ENCODE results near the gene PRPS1. TPM values are rescaled to one million over a fixed set of nuclear protein-coding genes. Genes with fewer than 3 reads are reported as not detected.
A peak's percentile ranks its signal among the peaks of the same experiment; 100 is the strongest.

Gene PRPS1
- total RNA-seq, 1 experiment from 2014 or later, result 69.7 TPM

DNA sequence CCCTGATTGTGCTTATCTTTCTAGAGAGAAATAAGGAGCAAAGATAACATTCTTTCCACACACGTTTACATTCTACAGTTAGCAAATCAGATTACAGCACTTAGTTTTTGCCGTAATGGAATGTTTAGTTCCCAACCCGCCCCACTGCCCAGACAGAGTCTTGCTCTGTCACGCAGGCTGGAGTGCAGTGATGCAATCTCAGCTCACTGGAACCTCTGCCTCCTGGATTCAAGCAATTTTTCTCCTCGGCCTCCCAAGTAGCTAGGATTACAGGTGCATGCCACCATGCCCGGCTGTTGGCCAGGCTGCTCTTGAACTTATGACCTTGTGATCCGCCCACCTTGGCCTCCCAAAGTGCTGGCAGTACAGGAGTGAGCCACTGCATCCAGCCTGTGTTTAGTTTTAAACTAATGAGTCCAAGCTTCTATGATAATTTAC is 8.4 kb upstream of the PRPS1 start:
- no peak overlapping the region for H3K4me3 ChIP-seq
- H3K4me1 ChIP-seq, result no peaks in the 10 kb centered on the region
- H3K9me3 ChIP-seq (replicated peaks), result no peaks in the 10 kb centered on the region
- no peaks in the 10 kb centered on the region for H3K27me3 ChIP-seq
- H3K36me3 ChIP-seq, result no peaks in the 10 kb centered on the region
- DNase-seq, result no peak
- H3K27ac ChIP-seq, result no peak overlapping the region

DNA sequence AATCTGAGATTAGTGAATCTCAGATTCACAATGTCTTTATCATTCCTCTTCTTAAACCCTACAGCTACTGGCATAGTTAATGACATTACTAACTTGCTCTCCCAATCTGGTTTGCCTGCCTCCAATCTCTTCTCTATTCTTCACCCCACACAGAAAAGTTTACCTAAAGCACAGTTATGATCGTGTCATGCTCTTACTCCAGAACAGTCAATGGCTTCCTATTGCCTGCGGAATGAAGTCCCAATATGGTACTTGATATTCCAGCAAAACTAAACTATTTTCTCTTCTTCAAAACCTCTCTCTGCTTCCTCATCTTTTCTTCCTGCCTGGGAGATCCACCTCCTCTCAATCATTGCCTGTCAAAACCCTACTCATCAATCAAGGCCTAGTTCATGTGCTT is 3.4 kb upstream of the PRPS1 start:
- DNase-seq, result no peak
- Histone ChIP-seq H3K27me3 (no peaks in the 10 kb centered on the region), H3K36me3 (no peaks in the 10 kb centered on the region), H3K27ac (no peak overlapping the region), H3K4me3 (no peak overlapping the region), H3K4me1 (no peaks in the 10 kb centered on the region; the same call in 1 of the 2 replicates), H3K9me3 (replicated peaks) (no peaks in the 10 kb centered on the region)

DNA sequence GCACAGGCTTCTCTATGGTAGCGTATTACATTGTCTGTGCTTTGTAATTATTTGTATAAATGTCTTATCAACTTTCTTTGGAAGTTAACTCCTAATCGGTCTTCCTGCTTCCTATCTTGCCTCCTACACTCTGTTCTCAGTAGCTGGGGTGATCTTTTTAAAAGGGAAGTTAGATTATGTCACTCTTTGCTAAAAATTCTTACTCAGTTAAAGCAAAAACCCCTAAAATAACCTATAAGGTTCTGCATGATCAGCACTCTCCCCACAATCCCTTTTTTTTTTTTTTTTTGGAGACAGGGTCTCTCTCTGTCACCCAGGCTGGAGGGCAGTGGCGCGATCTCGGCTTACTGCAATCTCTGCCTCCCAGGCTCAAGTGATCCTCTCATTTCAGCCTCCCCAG is 2.6 kb upstream of the PRPS1 start:
- Histone ChIP-seq H3K4me1 (no peaks in the 10 kb centered on the region; the same call in 1 of the 2 replicates), H3K36me3 (no peaks in the 10 kb centered on the region), H3K9me3 (replicated peaks) (no peaks in the 10 kb centered on the region), H3K4me3 (no peak overlapping the region), H3K27ac (no peak overlapping the region), H3K27me3 (no peaks in the 10 kb centered on the region)
- DNase-seq, result no peak

DNA sequence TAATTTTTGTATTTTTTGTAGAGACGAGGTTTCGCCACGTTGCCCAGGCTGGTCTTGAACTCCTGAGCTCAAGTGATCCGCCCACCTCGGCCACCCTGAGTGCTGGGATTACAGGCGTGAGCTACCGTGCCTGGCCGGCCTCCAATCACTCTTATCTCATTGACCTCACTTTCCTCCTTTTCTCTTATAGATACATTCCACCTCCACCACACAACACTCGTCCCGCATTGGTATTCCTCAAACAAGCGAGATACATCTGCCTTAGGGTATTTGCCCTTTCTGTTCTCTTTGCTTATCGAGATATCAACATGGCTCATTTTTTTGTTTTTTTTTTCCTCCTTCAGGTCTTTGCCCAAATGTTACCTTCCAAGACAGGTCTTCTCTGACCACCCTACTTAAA is 1.8 kb upstream of the PRPS1 start:
- Histone ChIP-seq H3K36me3 (no peaks in the 10 kb centered on the region), H3K27ac (no peak overlapping the region), H3K4me3 (no peak overlapping the region), H3K4me1 (no peaks in the 10 kb centered on the region; the same call in 1 of the 2 replicates), H3K9me3 (replicated peaks) (no peaks in the 10 kb centered on the region), H3K27me3 (no peaks in the 10 kb centered on the region)
- no peak for DNase-seq

DNA sequence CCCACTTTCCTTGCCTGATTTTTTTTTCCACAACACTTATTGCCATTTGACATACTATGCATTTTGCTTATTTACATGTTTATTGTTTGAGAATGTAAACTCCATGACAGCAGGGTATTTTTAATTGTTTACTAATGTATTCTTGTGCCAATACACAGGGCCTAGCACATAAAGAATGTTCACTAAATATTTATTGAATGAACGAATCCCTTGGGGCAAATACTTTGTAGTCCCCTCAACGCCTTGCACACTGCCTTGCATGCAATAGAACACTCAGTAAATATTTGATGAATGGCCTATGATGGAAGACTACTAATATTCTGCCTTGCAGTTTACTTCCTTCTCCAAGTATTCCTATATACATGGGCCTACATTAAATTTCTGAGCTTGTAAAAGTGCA is 1.4 kb upstream of the PRPS1 start:
- H3K27me3 ChIP-seq, result no peaks in the 10 kb centered on the region
- no peak for DNase-seq
- no peak overlapping the region for H3K27ac ChIP-seq
- H3K4me3 ChIP-seq, result no peak overlapping the region
- H3K4me1 ChIP-seq, result no peaks in the 10 kb centered on the region; the same call in 1 of the 2 replicates
- no peaks in the 10 kb centered on the region for H3K9me3 ChIP-seq (replicated peaks)
- H3K36me3 ChIP-seq, result no peaks in the 10 kb centered on the region

DNA sequence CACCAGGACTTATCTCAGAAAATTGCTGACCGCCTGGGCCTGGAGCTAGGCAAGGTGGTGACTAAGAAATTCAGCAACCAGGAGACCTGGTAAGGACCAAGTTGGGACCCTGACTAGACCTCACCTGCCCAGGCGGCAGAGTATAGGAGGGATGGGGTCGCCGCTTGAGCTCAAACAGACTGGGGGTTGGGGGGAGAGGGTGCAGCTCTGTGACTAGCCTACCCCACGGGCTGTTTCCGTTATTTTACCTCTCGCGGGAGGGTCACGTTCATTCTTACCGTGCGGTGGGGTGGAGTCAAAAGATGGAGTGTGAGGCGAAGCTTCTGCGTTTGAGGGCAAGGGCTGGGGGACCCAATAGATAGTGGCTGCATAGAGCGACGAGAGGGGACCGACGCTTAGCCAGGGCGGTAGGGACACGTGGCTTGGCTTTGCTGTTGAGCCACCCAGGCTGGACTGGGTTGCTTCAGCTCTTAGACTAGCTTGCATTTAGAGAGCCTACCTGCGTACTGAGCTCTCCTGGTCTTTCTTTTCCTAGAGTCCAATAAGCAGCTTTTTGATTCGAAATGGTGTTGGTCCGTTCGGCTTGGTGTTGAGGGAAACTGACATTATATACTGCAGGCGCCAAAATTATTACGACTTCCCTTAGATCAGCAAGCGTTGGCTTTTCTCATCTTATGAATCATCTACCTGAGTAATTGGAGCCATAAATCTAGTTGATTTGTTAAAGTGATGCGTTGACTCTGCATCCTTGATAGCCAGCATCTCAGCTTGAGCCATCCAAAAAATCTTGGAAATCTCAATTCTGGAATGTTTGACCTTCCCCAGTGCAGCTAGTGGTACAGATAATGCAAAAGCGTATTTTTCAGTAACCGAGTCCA is 591 bp downstream of the PRPS1 start:
- Histone ChIP-seq H3K4me1 (no peaks in the 10 kb centered on the region; the same call in 1 of the 2 replicates), H3K9me3 (replicated peaks) (no peaks in the 10 kb centered on the region), H3K27me3 (no peaks in the 10 kb centered on the region), H3K4me3 (peak overlapping the region; percentile 91), H3K36me3 (no peaks in the 10 kb centered on the region), H3K27ac (peak overlapping the region; percentile 79)
- peak; percentile 35 to 44 for DNase-seq

DNA sequence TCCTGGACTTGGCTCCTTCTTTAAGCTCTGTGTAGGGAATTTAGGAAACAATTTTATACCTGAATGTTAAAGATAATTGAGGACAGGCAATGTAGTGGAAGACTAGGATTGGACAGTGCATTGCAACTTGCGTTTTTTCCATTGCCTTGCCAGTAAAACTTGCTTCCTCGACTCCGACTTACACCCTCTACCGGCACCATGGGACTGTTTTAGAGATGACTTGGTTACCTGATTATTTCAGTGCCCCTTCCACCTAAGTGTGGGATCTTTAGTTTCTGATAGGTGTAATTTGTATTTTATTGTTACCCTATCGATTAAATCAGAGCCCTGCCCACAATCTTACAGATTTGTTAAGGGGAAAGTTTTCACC is 1.2 kb downstream of the PRPS1 start:
- H3K4me1 ChIP-seq, result no peaks in the 10 kb centered on the region; the same call in 1 of the 2 replicates
- peak; percentile 4 to 6 for DNase-seq
- H3K4me3 ChIP-seq, result peak overlapping the region; percentile 91
- no peaks in the 10 kb centered on the region for H3K36me3 ChIP-seq
- H3K27me3 ChIP-seq, result no peaks in the 10 kb centered on the region
- no peak overlapping the region for H3K27ac ChIP-seq
- no peaks in the 10 kb centered on the region for H3K9me3 ChIP-seq (replicated peaks)

DNA sequence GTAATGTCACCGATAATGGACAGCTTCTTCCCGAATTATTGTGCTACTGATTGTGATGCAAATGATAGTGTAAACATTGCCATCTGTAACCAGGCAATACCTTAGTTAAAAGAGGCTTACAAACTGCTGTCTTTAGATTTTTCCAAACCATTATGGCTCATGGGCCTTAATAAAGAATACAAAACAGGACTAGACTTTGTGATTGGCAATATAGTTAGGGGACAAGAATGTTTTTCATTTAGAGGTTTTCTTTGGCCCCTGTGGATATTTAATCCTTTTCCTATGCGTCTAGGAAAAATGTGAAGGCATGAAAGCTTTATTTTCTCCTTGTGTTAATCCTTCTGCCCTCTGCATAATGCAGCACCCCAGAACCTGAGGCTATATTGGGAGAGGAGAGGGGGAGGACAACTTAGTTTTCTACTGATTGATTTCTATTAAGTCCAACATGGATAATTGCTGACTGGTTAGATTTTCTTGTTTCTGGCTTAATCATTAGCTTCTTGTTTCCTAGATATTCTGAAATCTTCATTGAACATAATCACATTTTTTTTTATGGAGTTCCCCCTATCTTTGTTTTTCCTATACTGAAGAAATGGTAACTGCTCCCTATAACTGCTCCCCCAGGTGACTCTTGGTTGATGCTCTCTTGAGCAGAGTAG is 1.9 kb downstream of the PRPS1 start:
- H3K36me3 ChIP-seq, result no peaks in the 10 kb centered on the region
- H3K4me1 ChIP-seq, result no peaks in the 10 kb centered on the region; the same call in 1 of the 2 replicates
- H3K27me3 ChIP-seq, result no peaks in the 10 kb centered on the region
- H3K27ac ChIP-seq, result no peak overlapping the region
- peak overlapping the region; percentile 91 for H3K4me3 ChIP-seq
- H3K9me3 ChIP-seq (replicated peaks), result no peaks in the 10 kb centered on the region
- DNase-seq, result no peak

DNA sequence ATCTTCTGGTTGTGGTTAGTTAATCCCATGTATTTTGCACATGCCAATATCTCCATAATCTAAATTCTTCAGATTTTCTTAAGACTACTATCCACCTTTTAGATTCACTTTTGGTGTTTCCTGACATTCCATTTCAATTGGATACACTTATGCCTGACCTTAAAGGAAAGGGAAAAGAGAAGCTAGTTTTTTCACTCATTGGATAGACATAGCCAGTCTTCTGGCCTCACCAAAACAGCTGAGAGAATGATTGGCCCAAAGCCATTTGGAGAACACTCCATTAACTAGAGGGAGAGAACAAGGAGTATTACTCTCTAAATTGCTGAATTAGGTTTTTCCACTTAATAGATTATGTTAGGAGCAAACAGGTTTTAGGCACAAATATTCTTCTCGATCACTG is 4.0 kb downstream of the PRPS1 start:
- Histone ChIP-seq H3K27ac (no peak overlapping the region), H3K4me1 (no peaks in the 10 kb centered on the region; the same call in 1 of the 2 replicates), H3K36me3 (no peaks in the 10 kb centered on the region), H3K27me3 (no peaks in the 10 kb centered on the region), H3K4me3 (no peak overlapping the region), H3K9me3 (replicated peaks) (no peaks in the 10 kb centered on the region)
- DNase-seq, result peak in 1 of 2 experiments; percentile 6

DNA sequence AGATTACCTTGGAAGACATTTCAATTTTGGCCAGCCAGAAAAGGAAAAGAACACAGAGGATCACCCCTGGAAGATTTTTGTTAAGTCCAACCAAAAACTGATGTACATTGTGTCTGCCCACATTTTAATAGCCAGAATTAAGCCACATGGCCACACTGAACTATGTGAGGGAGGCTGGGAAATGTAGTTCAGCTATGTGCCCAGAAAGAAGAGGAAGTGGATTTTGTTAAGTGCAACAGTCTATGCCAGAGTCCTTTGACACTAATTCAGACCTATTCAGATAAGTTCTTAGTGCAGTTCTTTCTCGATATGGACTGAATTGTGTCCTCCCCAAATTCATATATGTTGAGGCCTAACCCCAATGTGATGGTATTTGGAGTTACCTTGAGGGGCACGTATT is 18.4 kb downstream of the PRPS1 start:
- H3K4me3 ChIP-seq, result no peak overlapping the region
- DNase-seq, result no peak
- H3K27ac ChIP-seq, result no peak overlapping the region
- no peaks in the 10 kb centered on the region for H3K27me3 ChIP-seq
- no peaks in the 10 kb centered on the region for H3K9me3 ChIP-seq (replicated peaks)
- H3K36me3 ChIP-seq, result no peaks in the 10 kb centered on the region
- H3K4me1 ChIP-seq, result no peaks in the 10 kb centered on the region

DNA sequence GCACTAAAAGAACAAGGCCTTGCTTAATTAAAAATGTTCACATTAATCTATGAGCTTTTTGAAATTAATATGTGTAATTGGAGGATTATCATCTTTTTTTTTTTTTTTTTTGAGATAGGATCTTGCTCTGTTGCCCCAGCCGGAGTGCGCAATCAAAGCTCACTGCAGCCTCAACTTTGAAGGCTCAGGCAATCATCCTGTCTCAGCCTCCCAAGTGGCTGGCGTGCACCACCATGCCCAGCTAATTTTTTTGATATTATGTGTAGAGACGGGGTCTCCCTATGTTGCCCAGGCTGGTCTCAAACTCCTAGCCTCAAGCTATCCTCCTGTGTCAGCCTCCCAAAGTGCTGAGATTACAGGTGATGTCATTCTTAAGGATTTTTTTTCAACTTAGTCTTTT is 20.0 kb downstream of the PRPS1 start:
- no peak for DNase-seq
- Histone ChIP-seq H3K4me1 (no peaks in the 10 kb centered on the region), H3K36me3 (no peaks in the 10 kb centered on the region), H3K27me3 (no peaks in the 10 kb centered on the region), H3K9me3 (replicated peaks) (no peaks in the 10 kb centered on the region), H3K27ac (no peak overlapping the region), H3K4me3 (no peak overlapping the region)

DNA sequence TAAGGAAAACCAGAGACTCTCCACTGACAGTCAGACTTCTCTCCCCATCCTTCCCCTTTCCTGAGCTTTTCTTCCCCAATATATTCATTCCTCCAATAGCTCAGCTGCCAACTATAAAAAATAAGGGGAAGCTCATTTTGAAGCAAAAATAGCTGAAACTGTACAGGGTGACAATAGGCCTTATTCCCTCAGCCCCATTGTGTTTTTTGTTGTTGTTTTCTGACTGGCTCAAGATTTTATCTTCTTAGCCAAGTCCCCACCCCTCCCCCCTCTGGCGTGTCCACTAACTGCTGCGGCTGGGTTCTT is 26.2 kb downstream of the PRPS1 start:
- no peaks in the 10 kb centered on the region for H3K9me3 ChIP-seq (replicated peaks)
- no peak for DNase-seq
- no peaks in the 10 kb centered on the region for H3K36me3 ChIP-seq
- no peak overlapping the region for H3K27ac ChIP-seq
- H3K4me3 ChIP-seq, result no peak overlapping the region
- H3K27me3 ChIP-seq, result no peaks in the 10 kb centered on the region
- no peaks in the 10 kb centered on the region for H3K4me1 ChIP-seq

DNA sequence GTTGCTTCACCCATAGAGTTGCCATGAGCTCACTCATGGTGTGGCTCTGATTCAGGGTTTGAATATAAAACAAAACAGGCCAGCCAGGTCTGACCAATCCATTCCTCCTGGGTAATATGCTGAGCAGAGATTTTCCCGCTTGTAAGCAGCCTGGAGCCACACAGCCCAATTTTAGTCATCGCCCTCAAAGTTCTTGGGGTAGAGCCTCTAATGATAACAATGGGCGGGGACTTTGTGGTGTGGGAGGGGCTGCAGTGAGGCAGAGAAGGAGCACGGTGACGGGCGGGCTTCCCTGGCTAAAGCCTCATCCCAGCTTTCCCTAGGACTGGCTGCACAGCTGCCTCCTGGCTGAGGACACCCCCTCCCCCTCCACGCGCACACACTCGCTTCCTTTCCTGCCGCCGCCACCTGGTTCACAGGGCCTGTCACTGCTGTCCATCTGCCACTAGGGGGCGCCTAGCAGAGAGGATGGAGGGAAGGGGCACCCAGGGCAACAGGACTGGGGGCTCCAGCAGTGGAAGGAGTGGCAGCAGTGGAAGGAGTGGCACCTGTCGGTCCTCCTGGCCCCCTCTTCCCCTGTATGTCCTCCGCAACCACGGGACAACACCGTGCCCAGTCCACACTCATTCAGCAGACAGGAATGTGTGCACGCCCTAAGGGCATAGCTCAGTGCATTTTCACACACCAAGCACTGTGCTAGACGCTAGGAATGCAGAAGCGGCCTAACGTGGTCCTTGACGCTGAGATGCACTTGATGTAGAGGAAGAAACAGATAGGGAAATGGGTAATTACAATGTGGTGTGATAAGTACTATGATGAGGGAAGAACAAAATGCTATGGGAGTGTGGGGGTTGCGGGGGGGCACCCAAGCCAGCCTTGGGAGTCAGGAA is 26.8 kb downstream of the PRPS1 start:
- Histone ChIP-seq H3K27ac (no peak overlapping the region), H3K4me3 (no peak overlapping the region), H3K9me3 (replicated peaks) (no peaks in the 10 kb centered on the region), H3K27me3 (no peaks in the 10 kb centered on the region), H3K4me1 (no peaks in the 10 kb centered on the region), H3K36me3 (no peaks in the 10 kb centered on the region)
- DNase-seq, result peak; percentile 82 to 85

DNA sequence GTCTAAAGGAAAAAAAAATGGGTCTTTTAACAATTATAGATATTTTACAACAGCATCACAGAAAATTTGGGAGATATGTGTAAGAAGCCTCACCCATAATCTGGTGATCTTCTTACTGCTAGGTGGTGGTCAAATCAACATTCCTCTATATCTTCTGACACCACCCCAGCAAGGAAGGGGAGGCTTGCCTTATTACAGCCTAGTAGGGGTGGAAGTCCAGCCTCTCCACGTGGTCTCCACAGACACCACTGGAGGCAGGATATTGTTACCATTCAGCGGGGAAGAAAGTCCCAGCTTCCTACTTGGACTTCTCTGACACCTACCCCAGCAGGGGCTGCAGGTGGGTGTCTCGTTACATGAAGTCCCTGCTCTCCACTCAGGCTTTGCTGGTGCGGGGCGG is 28.7 kb downstream of the PRPS1 start:
- H3K36me3 ChIP-seq, result no peaks in the 10 kb centered on the region
- no peak overlapping the region for H3K4me3 ChIP-seq
- no peak for DNase-seq
- no peak overlapping the region for H3K27ac ChIP-seq
- no peaks in the 10 kb centered on the region for H3K27me3 ChIP-seq
- H3K4me1 ChIP-seq, result no peaks in the 10 kb centered on the region
- no peaks in the 10 kb centered on the region for H3K9me3 ChIP-seq (replicated peaks)

DNA sequence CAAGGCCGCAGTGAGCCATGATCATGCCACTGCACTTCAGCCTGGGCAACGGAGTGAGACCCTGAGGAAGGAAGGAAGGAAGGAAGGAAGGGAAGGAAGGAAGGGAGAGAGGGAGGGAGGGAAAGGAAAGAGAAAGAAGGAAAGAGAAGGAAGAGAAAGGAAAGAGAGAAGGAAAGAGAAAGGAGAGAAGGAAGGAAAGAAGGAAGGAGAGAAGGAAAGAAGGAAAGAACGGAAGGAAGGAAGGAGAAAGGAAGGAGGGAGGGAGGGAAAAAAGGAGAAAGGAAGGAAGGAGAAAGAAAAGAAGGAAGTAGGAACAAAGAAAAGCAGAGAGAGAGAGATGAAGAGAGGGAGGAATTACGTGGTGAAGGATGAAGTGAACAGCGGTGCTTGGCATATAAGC is 30.4 kb downstream of the PRPS1 start:
- Histone ChIP-seq H3K27me3 (no peaks in the 10 kb centered on the region), H3K36me3 (no peaks in the 10 kb centered on the region), H3K4me3 (no peak overlapping the region), H3K9me3 (replicated peaks) (no peaks in the 10 kb centered on the region), H3K27ac (no peak overlapping the region), H3K4me1 (no peaks in the 10 kb centered on the region)
- DNase-seq, result no peak
